GM12873 (cell line): Measurements from ENCODE around the gene SLIT1.

ENCODE experiments used
- TF ChIP-seq, protein P1 (sequence below): IDR thresholded peaks from 2 replicates; pipeline ENCODE4 v1.5.1; 2012; ENCODE audit warnings: low read depth, mild to moderate bottlenecking, moderate library complexity, low read length, control low read depth; ENCODE audit not compliant: insufficient read depth; ENCODE audit errors: missing control alignments

The SLIT1 gene

DNA sequence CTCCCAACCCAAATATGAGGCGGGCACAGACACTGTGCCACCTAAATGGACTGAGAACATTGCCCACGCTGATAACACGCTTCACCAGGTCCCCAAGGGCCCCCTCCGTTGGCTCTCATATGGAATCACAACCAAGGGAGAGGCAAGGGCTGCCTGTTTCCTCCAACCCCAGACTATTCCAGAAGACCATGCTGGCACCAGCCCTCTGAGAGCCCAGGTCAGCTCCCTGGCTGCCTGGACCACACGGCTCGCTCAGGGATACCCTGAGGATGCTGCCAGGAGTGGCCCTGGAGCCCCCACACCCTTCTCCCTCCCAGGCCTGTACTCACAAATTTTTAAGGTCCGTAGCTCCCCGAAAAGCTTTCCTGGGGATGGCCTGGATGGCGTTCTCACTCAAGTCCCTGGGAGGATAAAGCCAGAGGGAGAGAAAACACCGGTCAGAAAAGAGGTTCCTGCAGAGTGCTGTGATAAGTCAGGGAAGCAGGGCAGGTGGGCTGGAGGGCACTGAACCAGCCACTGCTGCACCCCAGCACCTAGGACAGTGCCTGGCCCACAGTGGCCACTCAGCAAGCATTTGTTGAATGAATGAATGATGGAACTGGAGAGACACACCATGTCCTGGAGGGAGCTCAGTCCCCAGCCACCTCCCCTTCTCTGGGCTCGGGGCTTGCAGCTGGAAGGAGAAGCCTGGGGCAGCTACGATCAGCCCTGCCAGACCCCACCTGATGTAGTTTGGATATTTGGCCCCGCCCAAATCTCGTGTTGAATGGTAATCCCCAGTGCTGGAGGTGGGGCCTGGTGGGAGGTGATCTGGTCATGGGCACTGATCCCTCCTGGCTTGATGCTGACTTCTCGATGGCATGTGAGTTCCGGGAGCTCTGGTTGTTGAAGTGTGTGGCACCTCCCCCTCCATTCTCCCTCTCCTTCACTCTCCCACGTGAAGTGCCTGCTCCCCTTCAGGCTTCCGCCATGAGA, 119.8 kb downstream of the SLIT1 start:
- TF ChIP-seq, protein P1, sequence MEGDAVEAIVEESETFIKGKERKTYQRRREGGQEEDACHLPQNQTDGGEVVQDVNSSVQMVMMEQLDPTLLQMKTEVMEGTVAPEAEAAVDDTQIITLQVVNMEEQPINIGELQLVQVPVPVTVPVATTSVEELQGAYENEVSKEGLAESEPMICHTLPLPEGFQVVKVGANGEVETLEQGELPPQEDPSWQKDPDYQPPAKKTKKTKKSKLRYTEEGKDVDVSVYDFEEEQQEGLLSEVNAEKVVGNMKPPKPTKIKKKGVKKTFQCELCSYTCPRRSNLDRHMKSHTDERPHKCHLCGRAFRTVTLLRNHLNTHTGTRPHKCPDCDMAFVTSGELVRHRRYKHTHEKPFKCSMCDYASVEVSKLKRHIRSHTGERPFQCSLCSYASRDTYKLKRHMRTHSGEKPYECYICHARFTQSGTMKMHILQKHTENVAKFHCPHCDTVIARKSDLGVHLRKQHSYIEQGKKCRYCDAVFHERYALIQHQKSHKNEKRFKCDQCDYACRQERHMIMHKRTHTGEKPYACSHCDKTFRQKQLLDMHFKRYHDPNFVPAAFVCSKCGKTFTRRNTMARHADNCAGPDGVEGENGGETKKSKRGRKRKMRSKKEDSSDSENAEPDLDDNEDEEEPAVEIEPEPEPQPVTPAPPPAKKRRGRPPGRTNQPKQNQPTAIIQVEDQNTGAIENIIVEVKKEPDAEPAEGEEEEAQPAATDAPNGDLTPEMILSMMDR: no peak

DNA sequence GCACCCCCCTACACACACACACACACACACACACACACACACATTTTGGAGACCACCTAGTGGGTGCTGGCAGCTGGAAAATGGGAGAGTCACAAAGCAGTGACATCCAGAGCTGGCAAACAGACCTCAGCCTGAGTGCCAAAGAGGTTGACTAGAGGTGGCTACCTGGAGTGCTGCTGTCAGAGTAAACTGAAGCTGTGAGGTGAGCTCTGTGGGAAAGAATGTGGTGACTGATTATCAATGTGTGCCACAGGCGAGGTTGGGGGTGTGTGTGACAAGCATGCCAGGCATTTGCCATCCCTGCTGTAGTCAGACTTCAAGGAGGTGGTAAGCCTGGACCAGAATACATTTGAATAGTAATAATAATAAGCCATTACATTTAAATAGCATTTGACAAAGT, 120.6 kb downstream of the SLIT1 start:
- TF ChIP-seq, protein P1: no peak

DNA sequence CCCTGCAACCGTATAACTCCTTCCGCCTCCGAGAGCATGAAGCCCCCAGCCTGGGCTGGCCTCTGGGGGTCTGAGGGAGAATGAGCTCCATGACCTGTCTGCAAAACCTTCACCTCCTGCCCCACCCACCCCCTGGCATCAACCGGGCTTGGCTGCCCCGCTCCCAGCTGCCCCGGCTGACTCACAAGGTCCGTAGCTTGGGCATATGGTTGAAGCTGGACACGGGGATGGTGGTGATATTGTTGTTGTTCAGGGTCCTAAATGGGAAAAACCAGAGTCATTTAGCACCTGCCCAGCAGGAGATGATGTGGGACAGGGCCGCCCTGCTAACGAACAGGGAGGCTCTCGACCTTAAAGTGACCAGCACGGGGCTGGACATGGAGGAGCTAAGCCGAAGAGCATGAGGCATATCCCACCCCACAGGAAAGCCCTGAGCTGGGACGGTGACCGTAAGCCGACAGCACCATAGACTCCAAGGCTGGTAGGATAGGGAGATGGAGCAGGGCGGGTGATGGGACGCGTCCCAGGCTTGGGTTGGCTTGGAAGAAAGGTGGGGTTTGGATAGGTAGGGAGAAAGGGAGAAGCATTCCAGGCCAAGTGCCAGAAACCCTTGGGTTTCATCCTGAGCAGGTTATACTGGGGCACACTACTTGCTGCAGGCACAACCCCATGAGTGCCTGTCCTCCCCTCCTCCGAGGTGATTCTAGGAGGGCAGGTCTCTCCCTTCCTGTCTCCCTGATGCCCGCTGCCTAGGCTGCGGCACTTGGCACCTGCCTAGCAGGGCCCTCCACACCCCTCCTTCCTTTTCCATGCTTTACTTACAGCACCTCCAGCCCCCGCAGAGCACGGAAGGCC, 121.5 kb downstream of the SLIT1 start:
- TF ChIP-seq, protein P1: no peak

DNA sequence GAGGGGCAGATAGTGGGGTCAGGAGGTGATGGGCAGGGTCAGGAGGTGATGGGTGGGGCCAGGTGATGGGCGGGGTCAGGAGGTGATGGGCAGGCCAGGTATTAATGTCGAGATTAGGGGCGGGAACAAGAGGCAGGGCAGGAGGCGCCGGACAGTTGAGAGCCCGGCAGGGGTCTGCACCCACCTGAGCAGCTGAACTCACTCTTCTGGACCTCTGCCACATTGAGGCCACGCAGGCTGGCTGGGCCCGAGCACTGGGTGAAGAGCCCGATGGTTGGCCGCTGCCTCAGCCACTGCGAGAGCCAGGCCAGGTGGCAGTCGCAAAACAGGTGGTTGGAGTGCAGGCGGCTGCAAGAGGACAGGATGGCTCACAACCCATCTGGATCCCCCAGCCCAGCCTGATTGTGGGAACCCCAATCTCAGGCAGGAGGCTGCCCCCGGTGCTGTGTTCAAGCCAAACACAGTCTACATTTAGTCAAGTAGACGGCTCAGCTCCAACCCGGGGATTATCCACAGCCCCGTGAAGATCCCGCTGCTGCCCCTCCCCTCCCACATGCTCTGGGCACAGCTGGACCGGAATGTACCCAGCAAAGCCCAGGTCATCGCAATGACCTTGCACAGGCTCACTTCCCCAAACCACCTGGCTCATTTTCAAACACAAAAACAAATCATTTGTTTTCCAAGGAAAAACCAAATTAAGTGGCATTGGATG, 122.3 kb downstream of the SLIT1 start:
- TF ChIP-seq, protein P1: no peak

DNA sequence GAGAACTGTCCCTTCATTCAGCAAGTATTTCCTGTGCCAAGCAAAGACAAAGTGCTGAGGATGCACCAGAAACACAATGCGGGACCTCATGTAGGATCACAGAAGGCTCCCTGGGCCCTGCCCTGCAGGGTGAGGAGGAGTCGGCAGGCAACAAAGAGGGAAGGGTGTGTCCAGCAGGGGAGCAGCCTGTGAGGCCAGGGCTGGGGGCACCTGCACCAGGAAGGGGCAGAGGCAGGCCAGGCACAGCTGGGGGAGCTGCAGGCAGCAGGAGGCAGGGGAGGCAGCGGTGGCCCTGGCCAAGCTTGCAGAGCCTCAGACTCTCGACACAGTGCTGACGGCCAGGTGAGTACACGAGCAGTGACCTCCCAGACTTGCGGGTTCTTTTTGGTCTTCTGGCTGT, 123.3 kb downstream of the SLIT1 start:
- TF ChIP-seq, protein P1: no peak

DNA sequence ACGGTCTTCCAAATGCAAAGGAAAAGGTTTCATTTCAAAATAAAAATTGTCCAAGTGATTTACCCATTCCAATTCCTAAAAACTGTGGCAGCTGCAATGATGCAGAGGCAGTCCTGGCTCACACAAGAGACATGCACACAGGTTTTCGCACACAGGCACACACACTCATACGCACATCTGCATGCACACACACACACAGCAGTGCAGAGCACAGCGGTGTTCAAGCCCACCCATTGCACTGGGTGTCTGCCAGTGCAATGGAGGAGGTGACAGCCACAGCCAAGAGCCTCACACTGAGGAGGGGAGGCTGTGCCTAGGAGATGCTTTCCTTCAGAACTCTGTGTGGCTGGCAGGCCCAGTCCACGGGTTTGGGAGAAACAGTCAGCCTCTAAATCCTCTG, 123.7 kb downstream of the SLIT1 start:
- TF ChIP-seq, protein P1: no peak
